ENCODE measurements around the gene RFLNA.

RFLNA gene

GRCh38 chr12:124304314-124304790 is 9.5 kb downstream of the RFLNA start:
- no peak for DNase-seq

- DNase-seq, result no peak
Observed at GRCh38 chr12:124305136-124305535, 10.2 kb downstream of the RFLNA start.

DNA sequence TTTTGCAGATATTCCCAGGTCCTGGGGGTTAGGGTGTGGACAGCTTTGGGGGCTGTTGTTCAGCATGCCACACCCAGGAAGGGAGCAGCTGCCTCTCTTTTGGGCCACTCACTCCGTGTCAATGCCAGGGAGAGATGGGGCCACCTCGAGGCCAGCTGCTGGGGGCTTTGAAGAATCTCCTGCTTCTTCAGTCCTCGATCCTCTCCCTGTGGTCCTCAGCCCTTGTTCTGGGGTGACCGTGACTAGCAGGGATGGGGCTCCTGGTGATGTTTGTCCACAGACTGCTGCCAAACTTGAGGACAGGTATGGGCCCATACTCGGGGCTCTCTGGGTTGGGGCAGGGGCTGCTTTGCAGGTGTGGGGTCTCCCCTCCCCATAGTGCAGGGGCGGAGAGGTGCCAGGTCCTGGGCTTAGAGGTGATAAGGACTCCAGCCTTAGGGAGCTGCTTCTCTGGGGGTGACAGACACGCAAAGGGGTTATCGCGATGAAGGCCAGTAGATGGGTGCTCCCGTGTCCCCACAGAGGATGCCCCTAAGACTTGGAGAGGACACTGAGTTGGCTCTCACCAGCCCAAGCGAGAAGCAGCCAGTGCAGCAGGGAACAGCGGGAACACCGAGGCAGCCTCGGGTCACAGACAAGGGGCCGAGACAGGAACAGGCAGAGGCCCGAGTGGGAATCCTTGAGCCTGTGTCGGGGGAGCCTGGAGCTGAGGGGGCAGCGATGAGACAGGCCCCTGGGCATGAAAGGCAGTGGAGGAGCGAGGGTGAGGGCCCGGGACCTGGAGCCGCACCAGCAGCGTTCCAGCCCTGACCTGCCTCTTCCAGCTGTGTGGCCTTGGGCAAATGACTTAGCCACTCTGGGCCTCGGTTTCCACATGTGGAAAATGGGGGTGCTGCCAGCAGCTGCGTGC is 11.1 kb downstream of the RFLNA start:
- no peak for DNase-seq

DNA sequence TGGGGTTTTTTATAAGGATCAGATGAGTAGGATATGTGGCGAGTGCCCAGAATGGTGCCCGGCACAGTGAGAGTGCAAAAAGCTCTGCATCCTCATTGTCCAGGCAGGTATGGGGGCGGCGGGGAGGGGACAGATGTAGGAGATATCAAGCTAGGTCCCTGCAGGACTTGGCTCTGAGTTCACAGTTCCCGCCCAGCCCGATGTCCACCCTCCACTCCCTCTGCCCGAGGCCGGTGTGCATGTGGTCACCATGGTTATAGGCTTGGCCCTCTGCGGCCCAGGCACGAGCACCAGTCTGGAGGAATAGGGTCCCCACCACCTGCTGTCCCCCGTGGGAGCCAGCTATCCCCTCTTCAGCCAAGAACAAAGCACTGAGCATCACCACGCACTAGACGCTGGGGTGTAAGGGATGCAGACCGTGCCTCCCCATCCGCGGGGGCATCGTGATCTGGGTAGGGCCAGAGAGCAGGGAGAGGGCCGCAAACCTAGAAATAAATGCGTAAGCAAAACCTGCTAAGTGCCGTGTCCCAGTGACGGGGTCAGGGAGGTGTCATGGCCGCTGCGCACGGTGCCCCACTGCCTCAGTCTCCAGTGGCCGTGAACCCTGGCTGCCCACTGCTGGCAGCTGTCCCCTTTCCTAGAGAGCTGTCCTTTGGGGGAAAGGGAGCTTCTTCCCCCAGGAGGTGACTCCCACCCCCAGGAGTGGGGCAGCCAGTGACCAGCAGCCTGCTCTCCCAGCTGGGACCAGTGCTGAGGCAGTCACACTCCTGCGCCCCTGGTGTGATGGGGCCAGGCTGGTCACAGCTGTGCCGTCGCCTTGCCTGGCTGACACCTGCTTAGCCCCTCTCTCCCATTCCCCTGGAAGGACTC is 12.0 kb downstream of the RFLNA start:
- no peak for DNase-seq

- DNase-seq, result no peak
Observed at GRCh38 chr12:124307556-124307825, 12.6 kb downstream of the RFLNA start.

GRCh38 chr12:124308741-124309140 is 13.8 kb downstream of the RFLNA start:
- DNase-seq, result no peak

- DNase-seq, result no peak
Observed at GRCh38 chr12:124309231-124309630, 14.3 kb downstream of the RFLNA start.

GRCh38 chr12:124309744-124310143 is 14.9 kb downstream of the RFLNA start:
- no peak for DNase-seq

DNA sequence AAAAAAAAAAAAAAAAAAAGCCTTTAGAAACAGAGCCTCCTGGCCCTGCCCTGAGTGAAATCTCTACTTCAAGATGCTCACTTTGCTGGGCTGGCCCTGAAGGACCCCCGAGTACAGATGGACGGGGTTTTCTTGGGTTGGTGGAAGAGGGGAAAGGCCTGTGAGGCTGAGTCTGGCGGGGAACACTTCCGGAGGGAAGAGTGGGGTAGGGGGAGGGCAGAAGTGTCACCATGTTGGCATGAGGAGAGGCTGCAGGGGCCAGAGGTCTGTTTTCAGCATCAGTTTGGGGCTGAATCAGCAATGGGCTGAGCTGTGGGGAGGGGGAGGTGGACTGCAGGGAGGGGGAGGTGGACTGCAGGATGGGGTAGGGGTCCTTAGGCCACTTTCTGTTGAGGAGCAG is 15.3 kb downstream of the RFLNA start:
- DNase-seq, result no peak

DNA sequence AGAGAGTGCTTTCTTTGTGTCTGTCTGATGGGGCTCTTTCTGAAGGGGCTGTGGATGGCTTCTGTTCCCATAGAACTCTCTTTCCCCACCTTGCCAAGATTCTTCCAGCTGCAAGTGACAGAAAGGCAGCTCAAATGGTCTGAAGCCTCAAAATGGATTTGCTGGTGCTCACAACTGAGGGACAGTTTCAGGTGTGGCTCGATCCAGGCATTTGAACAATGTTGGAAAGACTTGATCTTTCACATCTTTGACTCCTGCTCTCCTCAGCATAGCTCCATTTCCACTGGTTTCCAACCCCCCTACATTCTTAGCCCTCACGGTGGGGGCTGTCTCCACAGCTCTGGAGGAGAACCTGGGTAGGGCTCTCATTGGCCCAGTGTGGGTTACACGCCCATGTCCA is 15.9 kb downstream of the RFLNA start:
- DNase-seq, result no peak

DNA sequence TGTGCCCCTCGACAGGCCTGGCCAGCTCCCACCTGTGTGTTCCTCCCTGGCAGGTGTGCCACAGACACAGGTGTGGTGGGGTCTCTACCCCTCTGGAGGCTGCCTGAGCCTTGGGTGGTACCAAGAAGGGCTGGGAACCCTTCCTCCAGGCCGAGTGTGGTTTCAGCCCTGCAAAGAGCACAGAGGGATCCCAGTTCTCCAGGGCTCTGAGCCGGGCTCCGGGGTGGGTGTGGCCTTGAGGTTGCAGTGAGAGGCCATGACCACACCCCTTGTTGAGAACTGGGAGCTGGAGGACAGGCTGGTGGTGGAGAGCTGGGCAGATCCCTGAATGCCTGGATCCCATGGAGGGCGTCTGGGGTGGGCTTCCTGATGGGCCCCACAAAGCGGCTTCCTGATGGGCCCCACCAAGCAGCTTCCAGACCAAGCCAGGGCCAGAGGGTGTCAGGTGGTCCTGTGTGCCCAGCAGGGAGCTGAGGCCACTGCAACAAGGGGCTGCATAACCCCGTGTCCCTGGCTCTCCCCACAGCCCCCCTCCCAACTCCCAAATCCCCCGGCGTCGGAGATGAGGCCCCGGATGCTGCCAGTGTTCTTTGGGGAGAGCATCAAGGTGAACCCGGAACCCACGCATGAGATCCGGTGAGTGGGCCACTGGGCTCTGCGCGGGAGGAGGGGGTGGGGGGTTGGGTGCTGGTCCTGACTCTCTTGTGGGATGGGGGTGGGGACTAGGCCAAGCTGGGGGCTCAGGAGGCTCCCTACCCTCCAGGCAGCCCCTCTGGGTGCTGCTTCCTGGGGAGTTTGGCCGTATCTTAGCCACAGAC is 16.6 kb downstream of the RFLNA start:
- DNase-seq, result no peak

DNA sequence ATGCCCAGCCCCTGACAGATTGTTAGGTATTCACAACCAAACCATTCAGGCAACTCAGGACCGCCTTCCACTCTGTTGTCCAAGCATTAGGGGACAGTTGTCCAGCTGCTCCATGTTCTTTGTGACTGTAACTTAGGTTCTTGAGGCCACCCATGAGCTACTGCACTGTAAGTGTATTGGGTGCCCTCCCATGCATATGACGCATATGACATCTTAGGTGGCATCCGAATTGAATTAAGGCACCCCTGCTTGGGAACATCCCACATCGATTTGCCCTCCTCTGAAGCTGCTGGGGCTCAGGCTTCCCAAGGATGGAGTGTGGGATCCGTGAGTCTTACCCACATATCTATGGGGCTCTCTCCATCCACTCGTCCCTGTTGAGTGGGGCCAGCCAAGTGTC is 17.7 kb downstream of the RFLNA start:
- DNase-seq, result no peak

GRCh38 chr12:124314207-124314606 is 19.3 kb downstream of the RFLNA start:
- no peak for DNase-seq

GRCh38 chr12:124314766-124315165 is 19.9 kb downstream of the RFLNA start:
- no peak for DNase-seq

GRCh38 chr12:124315372-124316044 is 20.6 kb downstream of the RFLNA start:
- DNase-seq, result no peak

DNA sequence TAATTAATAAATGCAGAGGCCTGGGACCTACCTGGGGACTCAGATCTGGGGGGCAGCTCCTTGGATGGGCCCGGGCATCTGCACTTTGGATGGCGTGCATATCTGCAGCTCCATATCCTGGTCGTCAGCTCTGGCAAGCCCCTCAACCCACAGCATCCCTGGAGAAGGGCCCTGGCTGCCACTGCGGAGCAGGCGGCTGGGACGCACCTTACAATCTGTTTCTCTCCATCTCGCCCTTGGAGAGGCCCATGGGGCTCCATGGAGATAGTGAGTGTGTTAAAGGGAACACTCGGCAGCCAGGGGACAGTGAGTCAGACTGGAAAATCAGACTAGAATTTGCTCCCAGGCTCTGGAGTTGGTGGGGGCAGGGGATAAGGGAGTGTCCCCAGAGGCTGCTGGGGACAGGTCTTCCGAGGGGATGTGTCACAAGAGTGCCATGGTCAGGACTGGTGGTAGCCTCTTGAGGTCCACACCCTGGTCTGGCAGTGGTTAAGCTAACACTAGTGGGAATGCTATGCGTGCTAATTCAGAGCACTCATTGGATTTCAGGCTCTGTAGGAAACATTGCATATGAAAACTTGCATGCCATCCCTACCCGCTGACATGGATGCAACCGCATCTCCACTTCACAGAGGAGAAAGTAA is 21.5 kb downstream of the RFLNA start:
- no peak for DNase-seq

DNA sequence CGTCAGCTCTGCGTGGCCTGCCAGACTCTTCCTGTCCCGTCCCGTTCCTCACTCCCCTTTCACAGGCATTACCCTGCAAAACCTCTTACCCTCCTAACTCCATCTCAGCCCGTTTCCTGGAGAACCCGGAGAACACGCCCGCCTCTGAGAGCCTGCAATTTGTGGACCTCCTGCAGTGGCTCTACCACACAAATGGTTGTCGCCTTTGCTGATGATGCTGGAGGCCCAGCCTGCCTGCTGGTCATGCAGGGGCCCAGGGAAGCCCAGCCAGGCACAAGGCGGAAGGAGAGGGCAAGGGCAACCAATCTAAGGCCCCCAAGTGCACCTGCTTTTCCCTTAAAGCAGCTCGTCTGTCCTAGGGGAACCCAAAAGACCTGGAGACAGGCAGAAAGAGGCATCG is 22.5 kb downstream of the RFLNA start:
- no peak for DNase-seq

GRCh38 chr12:124318278-124319020 is 23.6 kb downstream of the RFLNA start:
- DNase-seq, result no peak

- DNase-seq, result no peak
Observed at GRCh38 chr12:124319368-124320050, 24.6 kb downstream of the RFLNA start.

DNA sequence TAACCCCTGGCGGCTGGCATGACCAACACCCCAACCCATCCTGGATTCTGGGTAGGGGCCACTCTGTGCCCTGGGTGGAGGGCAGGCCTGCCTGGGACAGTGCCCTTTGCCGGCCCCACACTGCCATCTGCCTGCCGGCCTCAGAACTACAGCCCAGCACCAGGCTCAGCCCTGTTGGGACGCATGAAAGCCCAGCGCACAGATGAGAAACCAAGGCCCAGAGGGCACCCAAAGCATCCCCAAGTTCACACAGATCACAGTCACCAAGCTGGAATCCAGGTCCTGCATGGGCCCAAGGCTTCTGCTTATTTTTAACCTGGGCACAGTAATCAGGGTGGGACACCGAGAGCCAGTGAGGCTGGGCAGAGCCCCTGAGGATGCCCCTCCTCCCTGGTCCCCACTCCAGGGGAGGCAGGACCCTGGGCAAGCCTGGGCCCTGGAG is 26.2 kb downstream of the RFLNA start:
- DNase-seq, result peak; percentile 71

All from inflammatory macrophage (primary cell).